K562 (cell line): ENCODE data around the gene ATP6V0D1. TPM values are rescaled to one million over a fixed set of nuclear protein-coding genes. Genes with fewer than 3 reads are reported as not detected.
"Not testable (repeated sequence)": the region's sequence is repeated elsewhere in the genome, so short reads cannot be mapped to it uniquely, and the experiment has no call there.

Experiments
- ATAC-seq: fragments of 200-7000 bp; cut with Tn5 transposase; 3 replicates; pipeline ENCODE4 v1.9.1; 2020; ENCODE audit warnings: moderate library complexity
- BruUV-seq: library from RNA; stranded (reverse); fragments of 400-500 nt; replicated peaks from 2 replicates; lab custom pipeline; 2021; lab: Mats Ljungman, UMichigan
- CTCF ChIA-PET: fragments of 300-600 bp; formaldehyde crosslinking; extraction: SDS; loops from one replicate; lab custom pipeline; 2021; ENCODE audit warnings: low intra/inter-chr PET ratio; lab: Yijun Ruan, JAX
- POLR2A ChIA-PET: fragments of 300-600, 350-650 bp; sonication (Branson Sonifier 250); formaldehyde crosslinking; extraction: SDS; loops from one replicate; lab custom pipeline; 2021; ENCODE audit warnings: antibody characterized with exemption, inconsistent platforms; lab: Yijun Ruan, JAX
- DNase-seq, 4 experiments: peaks; one replicate each; pipeline versions ENCODE4 v3.0.0 to v3.0.0-alpha.2; 2011 to 2018; ENCODE audit warnings: low spot score in 3 of 4, mixed read lengths in 3 of 4; ENCODE audit errors: extremely low read depth in 1 of 4
- FAIRE-seq: peaks from 2 replicates; lab custom pipeline; 2011; peaks lifted over from hg19 to GRCh38; lab: Jason Lieb, UNC
- H2AFZ ChIP-seq: 2 replicates; pipeline ENCODE4 v1.6.0; 2011; ENCODE audit warnings: low read depth, low read length, control low read depth, inconsistent platforms
- H3K27ac ChIP-seq: fragments of 200-600 bp; 3 replicates; pipeline ENCODE4 v1.8.0; 2011; ENCODE audit warnings: low read depth, mild to moderate bottlenecking, control low read depth, inconsistent platforms, low read length, moderate library complexity, mixed read lengths; ENCODE audit errors: extremely low read depth
- H3K27me3 ChIP-seq, 2 experiments: fragments of 300-600 bp in 1 of 2; 2 replicates in 1 of 2; 3 replicates in 1 of 2; pipeline versions ENCODE4 v1.6.0 to v1.8.0; 2011; ENCODE audit warnings: inconsistent platforms in 2 of 2, low read length in 2 of 2, mild to moderate bottlenecking in 1 of 2, mixed read lengths in 1 of 2, moderate library complexity in 1 of 2; ENCODE audit not compliant: control insufficient read depth in 2 of 2, insufficient read depth in 2 of 2
- H3K36me3 ChIP-seq: fragments of 300-600 bp; 3 replicates; pipeline ENCODE4 v1.8.0; 2011; ENCODE audit warnings: mild to moderate bottlenecking, low read length, inconsistent platforms; ENCODE audit not compliant: control insufficient read depth, insufficient read depth
- H3K4me1 ChIP-seq, 2 experiments: fragments of 200-600 bp in 1 of 2; replicated peaks in 1 of 2; 2 replicates in 1 of 2; 3 replicates in 1 of 2; pipeline versions ENCODE4 v1.5.1 to v1.8.0; 2011; ENCODE audit warnings: inconsistent platforms in 2 of 2, low read length in 2 of 2, mild to moderate bottlenecking in 1 of 2, mixed read lengths in 1 of 2, moderate library complexity in 1 of 2; ENCODE audit not compliant: control insufficient read depth in 2 of 2, insufficient read depth in 2 of 2
- H3K4me2 ChIP-seq: 2 replicates; pipeline ENCODE4 v1.6.1; 2011; ENCODE audit warnings: low read length, control low read depth, inconsistent platforms, mixed read lengths; ENCODE audit not compliant: insufficient read depth
- H3K4me3 ChIP-seq: fragments of 200-600 bp; sonication (generic), shearing (Covaris generic); 2 replicates; pipeline ENCODE4 v1.5.1; 2016; ENCODE audit warnings: control low read depth, inconsistent platforms
- H3K79me2 ChIP-seq: fragments of 200-600 bp; 3 replicates; pipeline ENCODE4 v1.8.0; 2011; ENCODE audit warnings: low read length, inconsistent platforms; ENCODE audit not compliant: control insufficient read depth, insufficient read depth
- H3K9ac ChIP-seq, 2 experiments: 2 replicates each; pipeline versions ENCODE4 v1.6.0 to v1.6.1; 2011; ENCODE audit warnings: low read depth in 2 of 2, low read length in 2 of 2, control low read depth in 1 of 2, inconsistent platforms in 1 of 2, mild to moderate bottlenecking in 1 of 2, mixed read lengths in 1 of 2; ENCODE audit not compliant: insufficient read depth in 1 of 2
- H3K9me1 ChIP-seq: one replicate; pipeline ENCODE4 v1.6.0; 2011; ENCODE audit warnings: inconsistent platforms, mild to moderate bottlenecking, low read length, moderate library complexity; ENCODE audit not compliant: control insufficient read depth, insufficient read depth
- H3K9me3 ChIP-seq: replicated peaks from 2 replicates; pipeline ENCODE4 v1.5.1; 2011; ENCODE audit warnings: low read depth, low read length, inconsistent platforms; ENCODE audit not compliant: control insufficient read depth, insufficient read depth
- H4K20me1 ChIP-seq: replicated peaks from 2 replicates; pipeline ENCODE4 v1.6.1; 2011; ENCODE audit warnings: low read length, inconsistent platforms, mixed read lengths; ENCODE audit not compliant: control insufficient read depth, insufficient read depth
- BRCA1 ChIP-seq, 2 experiments: fragments of 450-650 bp in 1 of 2; sonication (generic) in 1 of 2; formaldehyde crosslinking in 1 of 2; IDR thresholded peaks; 2 replicates each; pipeline versions ENCODE4 v1.5.0 to v1.6.1; 2017 to 2020; ENCODE audit warnings: mild to moderate bottlenecking in 1 of 2, missing genetic modification reagents in 1 of 2
- MBD1 ChIP-seq: fragments of 250-450 bp; sonication (Bioruptor Pico); IDR thresholded peaks from 2 replicates; pipeline ENCODE4 v1.8.0; 2022; ENCODE audit warnings: inconsistent platforms
- TCF7 ChIP-seq: sonication (generic); IDR thresholded peaks from 2 replicates; pipeline ENCODE4 v1.6.1; 2016; ENCODE audit warnings: antibody characterized with exemption, borderline replicate concordance
- WGBS: fragments of 100-300 bp; shearing (Covaris generic); methylation state at CpG from one replicate; pipeline ENCODE4 v1.1.6; 2016; ENCODE audit warnings: low coverage, mixed read lengths; ENCODE audit not compliant: insufficient coverage; ENCODE audit errors: missing lambda C conversion rate; 5-methylcytosine and 5-hydroxymethylcytosine counted together
- in situ Hi-C: fragments of 300-500 bp; cut with MboI; formaldehyde crosslinking; loops from 4 replicates; pipeline ENCODE4 v1.15.0; 2018; ENCODE audit warnings: inconsistent platforms, mixed read lengths
- intact Hi-C: fragments of 100-400 bp; cut with micrococcal nuclease; formaldehyde crosslinking; loops from 2 replicates; pipeline ENCODE4 v1.14.2; 2022
- polyA plus RNA-seq, 8 experiments: library from polyadenylated mRNA; depleted of rRNA in 4 of 8; stranded (reverse) in 5 of 8; unstranded in 3 of 8; fragments of >200 nt; fragmentation: Nextera tagmentation in 2 of 8; fragmentation: Illumina TruSeq in 1 of 8; extraction: Ambion mirVana in 2 of 8; extraction: Trizol in 1 of 8; gene quantifications; 2 replicates each; pipeline versions ENCODE4 v1.2.1 to v1.2.3, GENCODE V29; 2011 to 2014; ENCODE audit warnings: inconsistent platforms in 1 of 8, missing spikeins in 1 of 8
- total RNA-seq, 7 experiments: library from RNA; depleted of rRNA in 6 of 7; stranded (reverse); fragments of >200 nt in 6 of 7; fragmentation: Illumina TruSeq in 2 of 7; extraction: Trizol in 2 of 7; gene quantifications; 2 replicates each; pipeline versions ENCODE4 v1.2.1 to v1.2.3, GENCODE V29; 2011 to 2021; ENCODE audit warnings: low replicate concordance in 1 of 7

ATP6V0D1 gene
- total and polyA plus RNA-seq, 9 of the 15 experiments (the other 6 are each of a cell fraction or from before 2014, with no cell fraction given): 23.2 to 69.7 (median 45.6) TPM

- CTCF ChIA-PET: no interaction called here
- no peak overlapping the region for H3K4me2 ChIP-seq
- no peaks in the 10 kb centered on the region for H4K20me1 ChIP-seq
- 36% methylated on average over 4 of the region's 4 CpGs for WGBS
- H3K9me3 ChIP-seq: peaks cover 2% of the 10 kb centered on the region; the same call in 1 of the 2 replicates
- POLR2A ChIA-PET: interaction anchor here (1.7 kb wide), 1 partner anchor 9 kb away, joined by 7 read pairs; the partner anchor contains the start of gene ATP6V0D1
- peaks cover 2% of the 10 kb centered on the region; the same call in 2 of the 3 replicates for H3K36me3 ChIP-seq
- no TSS peak for BruUV-seq
- no peaks in the 10 kb centered on the region for H3K27me3 ChIP-seq
- H3K4me1 ChIP-seq: peaks cover 0 to 5% of the 10 kb centered on the region in 2 experiments; a peak in 2 of 5 replicates
- intact Hi-C loops (no loop called here), in situ Hi-C loops (no loop called here)
- H3K9me1 ChIP-seq: no peaks in the 10 kb centered on the region
- ATAC-seq (peak; percentile 18; the same call in 1 of the 3 replicates), FAIRE-seq (no peak), DNase-seq (peak in 1 of 4 experiments; percentile 6)
- no peak overlapping the region for H3K4me3 ChIP-seq
- no peak for TF ChIP-seq TCF7
- no peak for TF ChIP-seq BRCA1 (IDR thresholded peaks at IDR 0.05)
- 0 out of 2 replicates have a peak, but pooled peaks have one; percentile 30 for TF ChIP-seq BRCA1 (CRISPR knock-in tag; IDR thresholded peaks at IDR 0.05)
- no peak for TF ChIP-seq MBD1 (CRISPR knock-in tag)
- no peak overlapping the region for H3K27ac ChIP-seq
- H2AFZ ChIP-seq: no peak overlapping the region
- no peaks in the 10 kb centered on the region for H3K79me2 ChIP-seq
- H3K9ac ChIP-seq: no peak overlapping the region
Measured at GRCh38 chr16:67489401-67490083, 8.6 kb upstream of the ATP6V0D1 start.

- not testable (repeated sequence) for BruUV-seq
Measured at GRCh38 chr16:67487561-67487960, 6.6 kb upstream of the ATP6V0D1 start.

More at GRCh38 chr16:67487561-67487960, 6.6 kb upstream of the ATP6V0D1 start:
- H3K9me3 ChIP-seq, intact Hi-C loops, FAIRE-seq, H3K9ac ChIP-seq, H2AFZ ChIP-seq, H3K4me2 ChIP-seq, H3K36me3 ChIP-seq, H3K9me1 ChIP-seq, H3K79me2 ChIP-seq, DNase-seq, H4K20me1 ChIP-seq, ATAC-seq, H3K27ac ChIP-seq, H3K4me3 ChIP-seq, in situ Hi-C loops, CTCF ChIA-PET, H3K27me3 ChIP-seq: not testable (repeated sequence)
- peaks cover 3 to 16% of the 10 kb centered on the region in 2 experiments for H3K4me1 ChIP-seq
- POLR2A ChIA-PET: interaction anchor here (1.1 kb wide), 2 partner anchors 8 to 33 kb away, joined by 3 to 4 read pairs; no protein-coding TSS in a partner anchor
- 90% methylated on average over 4 of the region's 4 CpGs for WGBS
